Right atrium auricular region (tissue), 2 donors: ENCODE data around the gene ASCC2. TPM values are rescaled to one million over a fixed set of nuclear protein-coding genes. Genes with fewer than 3 reads are reported as not detected.

Experiments
- DNase-seq: peaks from one replicate; pipeline ENCODE4 v3.0.0-alpha.2; 2019; ENCODE audit warnings: low spot score
- H3K27ac ChIP-seq, 2 donors: fragments of 200-600 bp; sonication (generic); 1 replicate in 1 of 2; 2 replicates in 1 of 2; pipeline ENCODE4 v1.5.1; 2016 to 2019
- H3K27me3 ChIP-seq, 2 donors: fragments of 200-600 bp; sonication (generic); one replicate each; pipeline versions ENCODE4 v1.5.1 to v1.6.0; 2017 to 2019
- H3K36me3 ChIP-seq: fragments of 200-600 bp; sonication (generic); one replicate; pipeline ENCODE4 v1.5.1; 2016
- H3K4me1 ChIP-seq, 2 donors: fragments of 200-600 bp; sonication (generic); one replicate each; pipeline versions ENCODE4 v1.5.1 to v1.6.0; 2017 to 2019
- H3K4me3 ChIP-seq, 2 donors: fragments of 200-600 bp; sonication (generic); 1 replicate in 1 of 2; 2 replicates in 1 of 2; pipeline ENCODE4 v1.5.1; 2017 to 2019; ENCODE audit warnings: mild to moderate bottlenecking in 1 of 2, moderate library complexity in 1 of 2
- H3K9me3 ChIP-seq, 2 donors: fragments of 200-600 bp; sonication (generic); one replicate each; pipeline ENCODE4 v1.5.1; 2019
- total RNA-seq, 2 donors: library from RNA; depleted of rRNA; stranded (reverse); fragments of >200 nt; gene quantifications; one replicate each; pipeline ENCODE4 v1.1.0, GENCODE V29; 2016
- TF ChIP-seq, protein P1 (sequence below), 2 donors: fragments of 200-600 bp; sonication (generic); IDR thresholded peaks; one replicate each; pipeline ENCODE4 v1.5.1; 2019; ENCODE audit warnings: antibody characterized with exemption in 2 of 2

ASCC2 gene
- total RNA-seq, 2 donors from 2014 or later = 24.3 to 37.5 TPM

- Histone ChIP-seq H3K36me3 (no peaks in the 10 kb centered on the region), H3K27me3 (no peaks in the 10 kb centered on the region), H3K4me3 (peak within 1 kb of the TSS; percentile 89 to 97), H3K4me1 (peaks cover 0 to 44% of the 10 kb centered on the region in 2 donors), H3K9me3 (no peaks in the 10 kb centered on the region), H3K27ac (peak within 1 kb of the TSS; percentile 97 to 99)
- peak; percentile 93 for DNase-seq
- TF ChIP-seq, protein P1, sequence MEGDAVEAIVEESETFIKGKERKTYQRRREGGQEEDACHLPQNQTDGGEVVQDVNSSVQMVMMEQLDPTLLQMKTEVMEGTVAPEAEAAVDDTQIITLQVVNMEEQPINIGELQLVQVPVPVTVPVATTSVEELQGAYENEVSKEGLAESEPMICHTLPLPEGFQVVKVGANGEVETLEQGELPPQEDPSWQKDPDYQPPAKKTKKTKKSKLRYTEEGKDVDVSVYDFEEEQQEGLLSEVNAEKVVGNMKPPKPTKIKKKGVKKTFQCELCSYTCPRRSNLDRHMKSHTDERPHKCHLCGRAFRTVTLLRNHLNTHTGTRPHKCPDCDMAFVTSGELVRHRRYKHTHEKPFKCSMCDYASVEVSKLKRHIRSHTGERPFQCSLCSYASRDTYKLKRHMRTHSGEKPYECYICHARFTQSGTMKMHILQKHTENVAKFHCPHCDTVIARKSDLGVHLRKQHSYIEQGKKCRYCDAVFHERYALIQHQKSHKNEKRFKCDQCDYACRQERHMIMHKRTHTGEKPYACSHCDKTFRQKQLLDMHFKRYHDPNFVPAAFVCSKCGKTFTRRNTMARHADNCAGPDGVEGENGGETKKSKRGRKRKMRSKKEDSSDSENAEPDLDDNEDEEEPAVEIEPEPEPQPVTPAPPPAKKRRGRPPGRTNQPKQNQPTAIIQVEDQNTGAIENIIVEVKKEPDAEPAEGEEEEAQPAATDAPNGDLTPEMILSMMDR (IDR thresholded peaks at IDR 0.05) = peak; percentile 59 to 82
Observed at GRCh38 chr22:29883045-29883774, 45.1 kb upstream of the ASCC2 start, which contains the start of gene MTMR3. TSS of gene MTMR3 (plus strand) at chr22:29883174. CDS start at chr22:29971060, 87,886 bp downstream.

GRCh38 chr22:29882716-29883044 is 44.6 kb upstream of the ASCC2 start:
- peak overlapping the region; percentile 89 to 97 for H3K4me3 ChIP-seq
- H3K9me3 ChIP-seq = no peaks in the 10 kb centered on the region
- no peaks in the 10 kb centered on the region for H3K36me3 ChIP-seq
- no peak for DNase-seq
- H3K27me3 ChIP-seq = no peaks in the 10 kb centered on the region
- peak overlapping the region; percentile 97 to 99 for H3K27ac ChIP-seq
- TF ChIP-seq, protein P1 (IDR thresholded peaks at IDR 0.05) = no peak
- peaks cover 0 to 39% of the 10 kb centered on the region in 2 donors for H3K4me1 ChIP-seq

- Histone ChIP-seq H3K4me3 (no peak overlapping the region), H3K36me3 (no peaks in the 10 kb centered on the region), H3K4me1 (peaks cover 0 to 9% of the 10 kb centered on the region in 2 donors), H3K27ac (no peak overlapping the region), H3K9me3 (no peaks in the 10 kb centered on the region), H3K27me3 (no peaks in the 10 kb centered on the region)
- DNase-seq = no peak
- TF ChIP-seq, protein P1 (IDR thresholded peaks at IDR 0.05) = no peak
Observed at GRCh38 chr22:29879753-29880152, 41.7 kb upstream of the ASCC2 start.

DNA sequence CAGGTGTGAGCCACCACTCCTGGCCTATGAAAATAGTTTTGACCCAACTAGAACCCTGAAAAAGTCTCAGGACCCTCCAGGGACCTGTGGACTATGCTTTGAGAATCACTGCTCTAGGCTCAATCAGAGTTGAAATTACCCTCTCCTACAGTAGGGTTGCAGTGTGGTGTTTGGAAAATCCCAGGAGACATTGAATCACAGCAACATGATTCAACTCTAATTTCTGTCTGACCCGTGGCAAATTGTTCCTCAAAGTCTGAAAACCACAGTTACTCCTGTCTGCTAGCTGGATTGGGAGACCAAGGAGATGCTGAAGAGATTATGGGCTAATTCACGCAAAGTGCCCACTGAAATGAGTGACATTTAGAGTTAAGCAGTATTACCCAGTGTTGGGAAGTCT is 39.5 kb upstream of the ASCC2 start:
- no peak overlapping the region for H3K4me3 ChIP-seq
- peaks cover 0 to 3% of the 10 kb centered on the region in 2 donors for H3K4me1 ChIP-seq
- TF ChIP-seq, protein P1 (IDR thresholded peaks at IDR 0.05) = no peak
- H3K27me3 ChIP-seq = no peaks in the 10 kb centered on the region
- no peaks in the 10 kb centered on the region for H3K36me3 ChIP-seq
- no peaks in the 10 kb centered on the region for H3K9me3 ChIP-seq
- no peak for DNase-seq
- no peak overlapping the region for H3K27ac ChIP-seq

DNA sequence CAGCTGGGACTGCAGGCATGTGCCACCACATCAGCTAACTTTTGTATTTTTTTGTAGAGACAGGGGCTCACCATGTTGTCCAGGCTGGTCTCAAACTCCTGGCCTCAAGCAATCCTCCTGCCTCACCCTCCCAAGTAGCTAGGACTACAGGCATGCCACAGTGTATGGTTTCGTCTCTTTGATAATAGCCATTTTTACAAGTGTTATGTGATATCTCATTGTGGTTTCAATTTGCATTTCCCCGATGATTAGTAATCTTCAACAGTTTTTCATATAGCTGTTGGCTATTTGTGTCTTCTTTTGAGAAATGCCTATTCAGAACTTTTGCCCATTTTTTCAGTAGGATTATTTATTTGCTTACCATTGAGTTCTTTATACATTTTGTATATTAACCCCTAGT is 35.9 kb upstream of the ASCC2 start:
- no peaks in the 10 kb centered on the region for H3K9me3 ChIP-seq
- no peak overlapping the region for H3K27ac ChIP-seq
- no peak for DNase-seq
- H3K36me3 ChIP-seq = no peaks in the 10 kb centered on the region
- peaks cover 0 to 9% of the 10 kb centered on the region in 2 donors for H3K4me1 ChIP-seq
- TF ChIP-seq, protein P1 (IDR thresholded peaks at IDR 0.05) = no peak
- no peak overlapping the region for H3K4me3 ChIP-seq
- H3K27me3 ChIP-seq = no peaks in the 10 kb centered on the region

DNA sequence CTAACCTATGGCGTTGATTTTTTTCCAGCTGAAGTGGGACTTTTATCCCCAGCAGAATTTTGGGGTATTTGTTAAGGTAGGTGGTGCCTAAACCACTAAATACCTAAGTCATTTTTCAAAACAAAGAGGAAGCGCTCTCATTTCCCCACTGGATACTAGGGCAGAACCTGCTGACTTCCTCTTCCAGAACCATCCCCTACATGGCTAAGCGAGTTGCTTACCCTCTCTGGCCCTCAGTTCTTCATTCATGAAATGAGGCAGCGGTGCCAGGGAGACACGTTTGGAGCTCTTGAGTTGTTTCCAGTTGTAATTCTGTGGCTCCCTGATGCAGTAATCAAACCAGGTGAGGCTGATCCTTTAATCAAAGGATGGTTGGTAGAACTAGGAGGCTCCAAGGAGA is 34.9 kb upstream of the ASCC2 start:
- no peak overlapping the region for H3K4me3 ChIP-seq
- H3K36me3 ChIP-seq = no peaks in the 10 kb centered on the region
- no peak for DNase-seq
- no peaks in the 10 kb centered on the region for H3K27me3 ChIP-seq
- peak overlapping the region in 1 of 2 donors; percentile 29 for H3K27ac ChIP-seq
- H3K9me3 ChIP-seq = no peaks in the 10 kb centered on the region
- peaks cover 0 to 11% of the 10 kb centered on the region in 2 donors for H3K4me1 ChIP-seq
- TF ChIP-seq, protein P1 (IDR thresholded peaks at IDR 0.05) = no peak
